ENCODE data around the gene KDM2A. TPM values are rescaled to one million over a fixed set of nuclear protein-coding genes. Genes with fewer than 3 reads are reported as not detected.
A peak's percentile ranks its signal among the peaks of the same experiment; 100 is the strongest.

Gene KDM2A
- total and polyA plus RNA-seq, 2 of the 13 experiments (the other 11 are each of a cell fraction or from before 2014, with no cell fraction given): 31.3 to 31.4 TPM

- BruUV-seq (replicated peaks): no TSS peak
- no peak for TF ChIP-seq ARID2 (CRISPR knock-in tag; IDR thresholded peaks at IDR 0.05; ENCODE audit: borderline replicate concordance)
- 0 out of 2 replicates have a peak, but pooled peaks have one; percentile 28 for TF ChIP-seq SMAD1 (CRISPR knock-in tag; IDR thresholded peaks at IDR 0.05; ENCODE audit: borderline replicate concordance, low read depth)
- TF ChIP-seq, protein P1, sequence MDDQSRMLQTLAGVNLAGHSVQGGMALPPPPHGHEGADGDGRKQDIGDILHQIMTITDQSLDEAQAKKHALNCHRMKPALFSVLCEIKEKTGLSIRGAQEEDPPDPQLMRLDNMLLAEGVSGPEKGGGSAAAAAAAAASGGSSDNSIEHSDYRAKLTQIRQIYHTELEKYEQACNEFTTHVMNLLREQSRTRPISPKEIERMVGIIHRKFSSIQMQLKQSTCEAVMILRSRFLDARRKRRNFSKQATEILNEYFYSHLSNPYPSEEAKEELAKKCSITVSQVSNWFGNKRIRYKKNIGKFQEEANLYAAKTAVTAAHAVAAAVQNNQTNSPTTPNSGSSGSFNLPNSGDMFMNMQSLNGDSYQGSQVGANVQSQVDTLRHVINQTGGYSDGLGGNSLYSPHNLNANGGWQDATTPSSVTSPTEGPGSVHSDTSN (CRISPR knock-in tag; IDR thresholded peaks at IDR 0.05; ENCODE audit: borderline replicate concordance): no peak
- TF ChIP-seq SRSF1 (optimal IDR thresholded peaks at IDR 0.05; ENCODE audit: low read depth, low read length): no peak
- TF ChIP-seq, protein P2, sequence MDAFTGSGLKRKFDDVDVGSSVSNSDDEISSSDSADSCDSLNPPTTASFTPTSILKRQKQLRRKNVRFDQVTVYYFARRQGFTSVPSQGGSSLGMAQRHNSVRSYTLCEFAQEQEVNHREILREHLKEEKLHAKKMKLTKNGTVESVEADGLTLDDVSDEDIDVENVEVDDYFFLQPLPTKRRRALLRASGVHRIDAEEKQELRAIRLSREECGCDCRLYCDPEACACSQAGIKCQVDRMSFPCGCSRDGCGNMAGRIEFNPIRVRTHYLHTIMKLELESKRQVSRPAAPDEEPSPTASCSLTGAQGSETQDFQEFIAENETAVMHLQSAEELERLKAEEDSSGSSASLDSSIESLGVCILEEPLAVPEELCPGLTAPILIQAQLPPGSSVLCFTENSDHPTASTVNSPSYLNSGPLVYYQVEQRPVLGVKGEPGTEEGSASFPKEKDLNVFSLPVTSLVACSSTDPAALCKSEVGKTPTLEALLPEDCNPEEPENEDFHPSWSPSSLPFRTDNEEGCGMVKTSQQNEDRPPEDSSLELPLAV (CRISPR knock-in tag; conservative IDR thresholded peaks at IDR 0.05; ENCODE audit: low read depth): no peak
- no peak for TF ChIP-seq ATF7-NPFF (CRISPR knock-in tag; IDR thresholded peaks at IDR 0.05; ENCODE audit: low read depth)
- no peak for TF ChIP-seq ATF7 (IDR thresholded peaks at IDR 0.05)
- TF ChIP-seq ATF7 (CRISPR knock-in tag; IDR thresholded peaks at IDR 0.05): no peak
- no peak for TF ChIP-seq ETV6 (CRISPR knock-in tag; conservative IDR thresholded peaks at IDR 0.05)
- Histone ChIP-seq H3K27me3 (ENCODE audit: control insufficient read depth in 1 of 2, insufficient read depth in 2 of 2, low read length in 2 of 2) (no peaks in the 10 kb centered on the region), H3K4me1 (ENCODE audit: insufficient read depth, low read length) (peaks cover 20% of the 10 kb centered on the region), H3K4me2 (ENCODE audit: low read depth, low read length) (peak overlapping the region; percentile 82), H3K4me3 (replicated peaks in 1 of 3; ENCODE audit: insufficient read depth in 1 of 3, low read depth in 2 of 3, low read length in 3 of 3) (peak overlapping the region; percentile 89 to 98 (median 90); a peak in 5 of 6 replicates), H3K79me2 (ENCODE audit: insufficient read depth, low read length) (peaks cover 5% of the 10 kb centered on the region), H2AFZ (ENCODE audit: low read length) (no peak overlapping the region), H4K20me1 (ENCODE audit: insufficient read depth, low read length) (no peaks in the 10 kb centered on the region), H3K36me3 (replicated peaks in 1 of 2; ENCODE audit: control insufficient read depth in 1 of 2, insufficient read depth in 2 of 2, low read length in 2 of 2) (peaks cover 6 to 18% of the 10 kb centered on the region in 2 experiments; a peak in 3 of 5 replicates), H3K27ac (ENCODE audit: extremely low read length, insufficient read depth, low read length) (no peak overlapping the region), H3K9me3 (ENCODE audit: low read length) (no peaks in the 10 kb centered on the region), H3K9ac (ENCODE audit: insufficient read depth, low read depth, low read length) (peak overlapping the region; percentile 87)
- intact Hi-C loops (cut with micrococcal nuclease; ENCODE audit: unreplicated experiment) (loop anchor here (5.0 kb wide), 1 partner anchor 42 kb away; no protein-coding TSS in a partner anchor), in situ Hi-C loops (cut with HindIII; ENCODE audit: extremely low pct_ligation_motif_present, low pct_unique_long_range_greater_than_20kb) (no loop called here)
- FAIRE-seq (no peak), DNase-seq (ENCODE audit: low spot score) (no peak), ATAC-seq (no peak)
- 69% methylated on average over 8 of the region's 14 CpGs for WGBS (ENCODE audit: low lambda C conversion rate)
- POLR2A ChIA-PET: interaction anchor here (1.2 to 3.8 kb wide), 3 partner anchors 12 to 47 kb away, joined by 3 to 66 read pairs (median 35); partner anchors contain the start of gene ANKRD13D
- CTCF ChIA-PET (ENCODE audit: low intra/inter-chr PET ratio, low total read pairs): no interaction called here
Measured at GRCh38 chr11:67304511-67305113, 185.5 kb downstream of the KDM2A start.
